Measurements from ENCODE around the gene RUFY3. TPM values are rescaled to one million over a fixed set of nuclear protein-coding genes. Genes with fewer than 3 reads are reported as not detected.
A peak's percentile ranks its signal among the peaks of the same experiment; 100 is the strongest.

RUFY3 gene
- total RNA-seq, 3 donors from 2014 or later (not counting 1 experiment from before 2014, with no cell fraction given) = 31.6 to 38.1 (median 33.4) TPM

- no peak overlapping the region for H3K27ac ChIP-seq (ENCODE audit: low read length)
- no peaks in the 10 kb centered on the region for H3K9me3 ChIP-seq (ENCODE audit: control insufficient read depth, insufficient read depth, low read length)
- intact Hi-C loops (cut with micrococcal nuclease) = no loop called here
- ATAC-seq = no peak
- no peaks in the 10 kb centered on the region for H3K36me3 ChIP-seq (ENCODE audit: control insufficient read depth, insufficient read depth, low read length)
- H3K27me3 Mint-ChIP-seq (ENCODE audit: low read depth in 2 of 2) = no peaks in the 10 kb centered on the region
- H3K4me1 Mint-ChIP-seq = peaks cover 6 to 16% of the 10 kb centered on the region in 2 donors
- H3K27ac Mint-ChIP-seq = no peak overlapping the region
- H3K27me3 ChIP-seq (ENCODE audit: control insufficient read depth, insufficient read depth, low read length) = no peaks in the 10 kb centered on the region
- H3K4me3 Mint-ChIP-seq = no peak overlapping the region
- 50% methylated on average over 1 of the region's 1 CpG for WGBS (ENCODE audit: insufficient coverage)
- TF ChIP-seq, protein P1, sequence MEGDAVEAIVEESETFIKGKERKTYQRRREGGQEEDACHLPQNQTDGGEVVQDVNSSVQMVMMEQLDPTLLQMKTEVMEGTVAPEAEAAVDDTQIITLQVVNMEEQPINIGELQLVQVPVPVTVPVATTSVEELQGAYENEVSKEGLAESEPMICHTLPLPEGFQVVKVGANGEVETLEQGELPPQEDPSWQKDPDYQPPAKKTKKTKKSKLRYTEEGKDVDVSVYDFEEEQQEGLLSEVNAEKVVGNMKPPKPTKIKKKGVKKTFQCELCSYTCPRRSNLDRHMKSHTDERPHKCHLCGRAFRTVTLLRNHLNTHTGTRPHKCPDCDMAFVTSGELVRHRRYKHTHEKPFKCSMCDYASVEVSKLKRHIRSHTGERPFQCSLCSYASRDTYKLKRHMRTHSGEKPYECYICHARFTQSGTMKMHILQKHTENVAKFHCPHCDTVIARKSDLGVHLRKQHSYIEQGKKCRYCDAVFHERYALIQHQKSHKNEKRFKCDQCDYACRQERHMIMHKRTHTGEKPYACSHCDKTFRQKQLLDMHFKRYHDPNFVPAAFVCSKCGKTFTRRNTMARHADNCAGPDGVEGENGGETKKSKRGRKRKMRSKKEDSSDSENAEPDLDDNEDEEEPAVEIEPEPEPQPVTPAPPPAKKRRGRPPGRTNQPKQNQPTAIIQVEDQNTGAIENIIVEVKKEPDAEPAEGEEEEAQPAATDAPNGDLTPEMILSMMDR (IDR thresholded peaks at IDR 0.05) = no peak
- H3K4me1 ChIP-seq (ENCODE audit: control insufficient read depth, insufficient read depth, low read length) = no peaks in the 10 kb centered on the region
- DNase-seq = no peak
- no peaks in the 10 kb centered on the region for H3K9me3 Mint-ChIP-seq
- no peaks in the 10 kb centered on the region for H3K36me3 Mint-ChIP-seq
- no peak overlapping the region for H3K4me3 ChIP-seq (ENCODE audit: low read length)
Observed at GRCh38 chr4:70754470-70754869, 32.7 kb downstream of the RUFY3 start.

DNA sequence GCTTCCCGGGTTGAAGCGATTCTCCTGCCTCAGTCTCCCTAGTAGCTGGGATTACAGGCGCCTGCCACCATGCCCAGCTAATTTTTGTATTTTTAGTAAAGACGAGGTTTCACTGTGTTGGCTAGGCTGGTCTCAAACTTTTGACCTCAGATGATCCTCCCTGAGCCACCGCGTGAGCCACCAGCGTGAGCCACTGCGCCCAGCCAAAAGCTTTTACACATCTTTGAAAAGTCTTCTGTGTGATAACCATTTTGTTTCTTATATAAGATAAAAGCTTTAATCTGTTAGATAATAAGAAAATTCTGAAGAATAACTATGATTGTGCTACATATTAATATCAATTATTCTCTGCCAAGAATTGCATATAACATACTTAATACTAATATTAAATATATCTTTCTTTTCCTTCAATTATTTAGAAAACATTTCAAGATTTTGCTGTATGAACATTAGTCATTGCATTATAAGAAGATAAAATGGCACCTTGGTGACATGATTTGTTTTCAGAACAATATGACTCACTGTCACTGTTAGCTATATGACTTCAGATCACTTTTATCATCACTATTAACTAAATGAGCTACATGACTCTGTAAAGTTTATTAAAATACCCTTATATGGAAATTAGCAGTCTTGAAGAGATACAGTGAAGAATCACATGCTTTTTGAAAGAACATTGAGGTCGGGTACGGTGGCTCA lies 33.4 kb downstream of the RUFY3 start:
- TF ChIP-seq, protein P1 (IDR thresholded peaks at IDR 0.05) = no peak
- peaks cover 13 to 22% of the 10 kb centered on the region in 2 donors for H3K4me1 Mint-ChIP-seq
- Histone ChIP-seq H3K27ac (ENCODE audit: low read length) (no peak overlapping the region), H3K4me3 (ENCODE audit: low read length) (no peak overlapping the region), H3K9me3 (ENCODE audit: control insufficient read depth, insufficient read depth, low read length) (no peaks in the 10 kb centered on the region), H3K36me3 (ENCODE audit: control insufficient read depth, insufficient read depth, low read length) (no peaks in the 10 kb centered on the region), H3K4me1 (ENCODE audit: control insufficient read depth, insufficient read depth, low read length) (no peaks in the 10 kb centered on the region), H3K27me3 (ENCODE audit: control insufficient read depth, insufficient read depth, low read length) (no peaks in the 10 kb centered on the region)
- no peak for DNase-seq
- H3K27ac Mint-ChIP-seq = no peak overlapping the region
- no peaks in the 10 kb centered on the region for H3K36me3 Mint-ChIP-seq
- H3K9me3 Mint-ChIP-seq = no peaks in the 10 kb centered on the region
- intact Hi-C loops (cut with micrococcal nuclease) = no loop called here
- H3K4me3 Mint-ChIP-seq = no peak overlapping the region
- no peaks in the 10 kb centered on the region for H3K27me3 Mint-ChIP-seq (ENCODE audit: low read depth in 2 of 2)
- 84% methylated on average over 10 of the region's 10 CpGs for WGBS (ENCODE audit: insufficient coverage)
- ATAC-seq = no peak

- intact Hi-C loops (cut with micrococcal nuclease) = no loop called here
- H3K4me3 Mint-ChIP-seq = peak overlapping the region; percentile 38
- DNase-seq (no peak), ATAC-seq (no peak)
- WGBS (ENCODE audit: insufficient coverage) = no CpG with 5 or more reads among the region's 1 CpG
- TF ChIP-seq, protein P1 (IDR thresholded peaks at IDR 0.05) = no peak
- no peak overlapping the region for H3K4me3 ChIP-seq (ENCODE audit: low read length)
- no peaks in the 10 kb centered on the region for H3K4me1 ChIP-seq (ENCODE audit: control insufficient read depth, insufficient read depth, low read length)
- H3K36me3 Mint-ChIP-seq = no peaks in the 10 kb centered on the region
- H3K27me3 Mint-ChIP-seq (ENCODE audit: low read depth in 2 of 2) = no peaks in the 10 kb centered on the region
- H3K36me3 ChIP-seq (ENCODE audit: control insufficient read depth, insufficient read depth, low read length) = no peaks in the 10 kb centered on the region
- H3K4me1 Mint-ChIP-seq = peaks cover 18% of the 10 kb centered on the region in 2 donors
- no peaks in the 10 kb centered on the region for H3K27me3 ChIP-seq (ENCODE audit: control insufficient read depth, insufficient read depth, low read length)
- no peaks in the 10 kb centered on the region for H3K9me3 Mint-ChIP-seq
- H3K27ac Mint-ChIP-seq = peak overlapping the region; percentile 20 to 35
- H3K9me3 ChIP-seq (ENCODE audit: control insufficient read depth, insufficient read depth, low read length) = no peaks in the 10 kb centered on the region
- no peak overlapping the region for H3K27ac ChIP-seq (ENCODE audit: low read length)
Observed at GRCh38 chr4:70759126-70759525, 37.4 kb downstream of the RUFY3 start.

GRCh38 chr4:70759627-70760026 lies 37.9 kb downstream of the RUFY3 start:
- Histone ChIP-seq H3K27ac (ENCODE audit: low read length) (no peak overlapping the region), H3K9me3 (ENCODE audit: control insufficient read depth, insufficient read depth, low read length) (no peaks in the 10 kb centered on the region), H3K27me3 (ENCODE audit: control insufficient read depth, insufficient read depth, low read length) (no peaks in the 10 kb centered on the region), H3K4me3 (ENCODE audit: low read length) (no peak overlapping the region), H3K4me1 (ENCODE audit: control insufficient read depth, insufficient read depth, low read length) (no peaks in the 10 kb centered on the region), H3K36me3 (ENCODE audit: control insufficient read depth, insufficient read depth, low read length) (no peaks in the 10 kb centered on the region)
- Mint-ChIP-seq H3K36me3 (no peaks in the 10 kb centered on the region), H3K27me3 (ENCODE audit: low read depth in 2 of 2) (no peaks in the 10 kb centered on the region), H3K27ac (peak overlapping the region; percentile 20 to 35), H3K9me3 (no peaks in the 10 kb centered on the region), H3K4me1 (peaks cover 18% of the 10 kb centered on the region in 2 donors), H3K4me3 (peak overlapping the region; percentile 38)
- intact Hi-C loops (cut with micrococcal nuclease) = no loop called here
- DNase-seq (no peak), ATAC-seq (peak in 1 of 3 donors; percentile 24)
- TF ChIP-seq, protein P1 (IDR thresholded peaks at IDR 0.05) = no peak

Data from natural killer cell (primary cell).